MM.1S (cell line): ENCODE data around the gene FOXN1.

Source experiments
- DNase-seq: peaks from one replicate; pipeline ENCODE4 v3.0.0-alpha.2; 2015
- H2AFZ ChIP-seq: fragments of 300-600 bp; sonication (generic); 2 replicates; pipeline ENCODE4 v1.6.0; 2016; ENCODE audit warnings: antibody characterized with exemption, low read length
- H3F3A ChIP-seq: fragments of 300-600 bp; sonication (generic); 2 replicates; pipeline ENCODE4 v1.6.1; 2016; ENCODE audit warnings: mild to moderate bottlenecking, antibody characterized with exemption, low read length, moderate library complexity, mixed read lengths; ENCODE audit not compliant: insufficient read depth
- H3K27ac ChIP-seq: fragments of 300-600 bp; sonication (generic); 2 replicates; pipeline ENCODE4 v1.5.1; 2016; ENCODE audit warnings: mild to moderate bottlenecking, low read length
- H3K27me3 ChIP-seq: fragments of 300-600 bp; sonication (generic); replicated peaks from 2 replicates; pipeline ENCODE4 v1.6.0; 2016; ENCODE audit warnings: low read length; ENCODE audit not compliant: insufficient read depth
- H3K36me3 ChIP-seq: fragments of 300-600 bp; sonication (generic); replicated peaks from 2 replicates; pipeline ENCODE4 v1.6.1; 2016; ENCODE audit warnings: mild to moderate bottlenecking, low read length, mixed read lengths; ENCODE audit not compliant: insufficient read depth
- H3K4me1 ChIP-seq: fragments of 300-600 bp; sonication (generic); 2 replicates; pipeline ENCODE4 v1.6.1; 2016; ENCODE audit warnings: low read length, mixed read lengths
- H3K4me2 ChIP-seq: fragments of 300-600 bp; sonication (generic); 2 replicates; pipeline ENCODE4 v1.6.0; 2016; ENCODE audit warnings: low read depth, low read length
- H3K4me3 ChIP-seq: fragments of 300-600 bp; sonication (generic); 2 replicates; pipeline ENCODE4 v1.5.1; 2016; ENCODE audit warnings: low read length, mixed read lengths
- H3K79me2 ChIP-seq: fragments of 300-600 bp; sonication (generic); 2 replicates; pipeline ENCODE4 v1.6.1; 2016; ENCODE audit warnings: mixed run types, low read length, mixed read lengths
- H3K9ac ChIP-seq: fragments of 300-600 bp; sonication (generic); 2 replicates; pipeline ENCODE4 v1.6.1; 2016; ENCODE audit warnings: low read length, mixed read lengths
- H3K9me2 ChIP-seq: fragments of 300-600 bp; sonication (generic); replicated peaks from 2 replicates; pipeline ENCODE4 v1.6.1; 2016; ENCODE audit warnings: mild to moderate bottlenecking, low read length, mixed read lengths; ENCODE audit not compliant: insufficient read depth
- H3K9me3 ChIP-seq: fragments of 300-600 bp; sonication (generic); replicated peaks from 2 replicates; pipeline ENCODE4 v1.6.1; 2016; ENCODE audit warnings: mild to moderate bottlenecking, low read length, mixed read lengths; ENCODE audit not compliant: insufficient read depth
- H4K20me1 ChIP-seq: fragments of 300-600 bp; sonication (generic); 2 replicates; pipeline ENCODE4 v1.6.1; 2016; ENCODE audit warnings: mild to moderate bottlenecking, low read length, moderate library complexity, mixed read lengths; ENCODE audit not compliant: insufficient read depth
- EZH2 ChIP-seq: fragments of 300-600 bp; sonication (generic); optimal IDR thresholded peaks from 2 replicates; pipeline ENCODE3; 2017; ENCODE audit warnings: low read depth, mild to moderate bottlenecking, antibody characterized with exemption, low read length, mixed read lengths
- EZH2phosphoT487 ChIP-seq: fragments of 300-600 bp; sonication (generic); IDR thresholded peaks from 2 replicates; pipeline ENCODE4 v1.6.1; 2018; ENCODE audit warnings: antibody characterized with exemption, low read length
- TF ChIP-seq, protein P1 (sequence below): fragments of 300-600 bp; sonication (generic); IDR thresholded peaks from 2 replicates; pipeline ENCODE4 v1.5.1; 2016; ENCODE audit warnings: antibody characterized with exemption, low read length, mixed read lengths

The FOXN1 gene

GRCh38 chr17:28580959-28581358, 74.8 kb downstream of the FOXN1 start:
- Histone ChIP-seq H3K36me3 (peaks cover 5% of the 10 kb centered on the region), H3K9me2 (no peaks in the 10 kb centered on the region), H3K27ac (no peak overlapping the region), H3K4me3 (no peak overlapping the region), H3F3A (0 out of 2 replicates have a peak, but pooled peaks cover 14% of the 10 kb centered on the region), H2AFZ (no peak overlapping the region), H4K20me1 (no peaks in the 10 kb centered on the region), H3K4me1 (no peaks in the 10 kb centered on the region; the same call in 1 of the 2 replicates), H3K79me2 (no peaks in the 10 kb centered on the region), H3K4me2 (no peak overlapping the region), H3K9ac (no peak overlapping the region), H3K27me3 (no peaks in the 10 kb centered on the region), H3K9me3 (no peaks in the 10 kb centered on the region)
- DNase-seq = no peak
- no peak for TF ChIP-seq EZH2
- no peak for TF ChIP-seq EZH2phosphoT487
- TF ChIP-seq, protein P1, sequence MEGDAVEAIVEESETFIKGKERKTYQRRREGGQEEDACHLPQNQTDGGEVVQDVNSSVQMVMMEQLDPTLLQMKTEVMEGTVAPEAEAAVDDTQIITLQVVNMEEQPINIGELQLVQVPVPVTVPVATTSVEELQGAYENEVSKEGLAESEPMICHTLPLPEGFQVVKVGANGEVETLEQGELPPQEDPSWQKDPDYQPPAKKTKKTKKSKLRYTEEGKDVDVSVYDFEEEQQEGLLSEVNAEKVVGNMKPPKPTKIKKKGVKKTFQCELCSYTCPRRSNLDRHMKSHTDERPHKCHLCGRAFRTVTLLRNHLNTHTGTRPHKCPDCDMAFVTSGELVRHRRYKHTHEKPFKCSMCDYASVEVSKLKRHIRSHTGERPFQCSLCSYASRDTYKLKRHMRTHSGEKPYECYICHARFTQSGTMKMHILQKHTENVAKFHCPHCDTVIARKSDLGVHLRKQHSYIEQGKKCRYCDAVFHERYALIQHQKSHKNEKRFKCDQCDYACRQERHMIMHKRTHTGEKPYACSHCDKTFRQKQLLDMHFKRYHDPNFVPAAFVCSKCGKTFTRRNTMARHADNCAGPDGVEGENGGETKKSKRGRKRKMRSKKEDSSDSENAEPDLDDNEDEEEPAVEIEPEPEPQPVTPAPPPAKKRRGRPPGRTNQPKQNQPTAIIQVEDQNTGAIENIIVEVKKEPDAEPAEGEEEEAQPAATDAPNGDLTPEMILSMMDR = no peak

DNA sequence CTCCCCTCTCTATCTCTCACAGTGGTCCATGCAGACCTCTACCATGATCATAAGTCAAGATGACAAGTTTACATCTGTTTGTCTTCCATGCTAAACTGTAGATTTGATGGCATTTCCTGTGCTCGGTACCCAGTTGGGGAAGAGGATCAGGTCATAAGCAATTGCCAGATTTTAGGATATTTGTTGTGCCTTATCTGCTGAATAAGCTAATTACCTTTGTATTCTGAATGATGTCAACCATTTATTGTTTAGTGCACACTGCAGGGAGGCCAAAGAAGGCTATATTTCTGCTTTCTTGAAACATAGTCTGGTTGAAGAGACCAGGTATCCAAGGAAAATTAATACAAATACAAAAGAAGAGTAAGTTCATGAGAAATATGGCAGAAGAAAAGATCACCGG, 76.4 kb downstream of the FOXN1 start:
- Histone ChIP-seq H3K4me1 (no peaks in the 10 kb centered on the region), H3K4me2 (no peak overlapping the region), H3K9ac (no peak overlapping the region), H2AFZ (no peak overlapping the region), H3K9me2 (no peaks in the 10 kb centered on the region), H3K27ac (no peak overlapping the region), H4K20me1 (no peaks in the 10 kb centered on the region), H3K79me2 (no peaks in the 10 kb centered on the region; the same call in 1 of the 2 replicates), H3K4me3 (no peak overlapping the region), H3K36me3 (peaks cover 5% of the 10 kb centered on the region), H3K27me3 (no peaks in the 10 kb centered on the region), H3K9me3 (no peaks in the 10 kb centered on the region), H3F3A (0 out of 2 replicates have a peak, but pooled peaks cover 8% of the 10 kb centered on the region)
- TF ChIP-seq EZH2 = no peak
- TF ChIP-seq, protein P1 = no peak
- TF ChIP-seq EZH2phosphoT487 = no peak
- no peak for DNase-seq

DNA sequence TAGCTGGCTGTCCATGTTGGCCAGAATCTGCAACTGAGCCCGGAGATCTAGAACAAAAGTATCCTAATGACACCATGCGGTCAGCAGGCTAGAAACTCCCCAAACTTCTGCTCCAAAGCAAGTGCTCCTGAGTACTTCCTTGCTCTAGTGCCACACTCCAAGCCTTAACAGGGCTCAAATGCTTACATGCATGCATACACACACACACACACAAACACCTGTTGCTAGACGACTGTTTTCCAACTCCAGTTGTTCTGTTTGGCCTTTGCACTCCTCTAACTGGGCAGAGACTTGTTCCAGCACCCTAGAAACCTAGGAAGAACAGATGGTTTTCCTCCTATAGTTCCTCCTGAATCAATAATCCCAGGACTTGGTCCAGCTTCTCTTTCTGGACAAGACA, 78.3 kb downstream of the FOXN1 start:
- DNase-seq = no peak
- Histone ChIP-seq H3K4me1 (no peaks in the 10 kb centered on the region), H3K79me2 (peaks cover 14% of the 10 kb centered on the region), H3K4me3 (no peak overlapping the region), H3K27ac (no peak overlapping the region), H3F3A (no peaks in the 10 kb centered on the region), H3K4me2 (no peak overlapping the region), H3K36me3 (peaks cover 11% of the 10 kb centered on the region), H2AFZ (no peak overlapping the region), H3K9me3 (no peaks in the 10 kb centered on the region), H3K27me3 (no peaks in the 10 kb centered on the region), H3K9ac (no peak overlapping the region), H3K9me2 (no peaks in the 10 kb centered on the region), H4K20me1 (no peaks in the 10 kb centered on the region)
- TF ChIP-seq EZH2 (no peak), EZH2phosphoT487 (no peak)
- TF ChIP-seq, protein P1 = no peak
